Colonic mucosa (tissue), 4 donors: ENCODE measurements around the gene UBXN10. TPM values are rescaled to one million over a fixed set of nuclear protein-coding genes. Genes with fewer than 3 reads are reported as not detected.

Source experiments
- DNase-seq: peaks from one replicate; pipeline ENCODE4 v3.0.0-alpha.2; 2020
- H3K27ac ChIP-seq: fragments of 200-600 bp; one replicate; pipeline ENCODE4 v1.8.0; 2021
- H3K27me3 ChIP-seq: fragments of 200-600 bp; one replicate; pipeline ENCODE4 v1.8.0; 2021
- H3K36me3 ChIP-seq: fragments of 200-600 bp; one replicate; pipeline ENCODE4 v1.8.0; 2021
- H3K4me1 ChIP-seq: fragments of 200-600 bp; one replicate; pipeline ENCODE4 v1.8.0; 2021; ENCODE audit warnings: mild to moderate bottlenecking
- H3K4me3 ChIP-seq: fragments of 200-600 bp; one replicate; pipeline ENCODE4 v1.8.0; 2021
- H3K9ac ChIP-seq, 2 donors: one replicate each; pipeline ENCODE4 v1.7.0; 2013; ENCODE audit warnings: control low read depth in 2 of 2, low read depth in 2 of 2, low read length in 2 of 2
- H3K9me3 ChIP-seq: fragments of 200-600 bp; one replicate; pipeline ENCODE4 v1.8.0; 2021
- CTCF ChIP-seq: fragments of 200-600 bp; IDR thresholded peaks from one replicate; pipeline ENCODE4 v1.8.0; 2022; ENCODE audit warnings: antibody characterized with exemption, mild to moderate bottlenecking
- intact Hi-C: fragments of 100-400 bp; cut with DNase I; formaldehyde crosslinking; loops from one replicate; pipeline ENCODE4 v1.14.1; 2022
- total RNA-seq, 2 donors: library from RNA; stranded (reverse); fragmentation: NEBNext Ultra II Directional in 1 of 2; extraction: Animal tissue kit (Norgen Biotek cat#: 25700) in 1 of 2; gene quantifications; one replicate each; pipeline ENCODE4 v1.2.1, GENCODE V29; 2021
- donor health status: healthy.
- donor health status: DM: no; HTN: no; CAD: no.
- donor health status: DM: no; HTN: no; CAD: no.

UBXN10 gene
- total RNA-seq, 2 donors from 2014 or later: 3.3 to 3.5 TPM

GRCh38 chr1:20190256-20191160, 4.6 kb downstream of the UBXN10 start:
- Histone ChIP-seq H3K4me1 (peaks cover 18% of the 10 kb centered on the region), H3K9ac (no peak overlapping the region), H3K27ac (no peak overlapping the region), H3K9me3 (no peaks in the 10 kb centered on the region), H3K27me3 (no peaks in the 10 kb centered on the region), H3K36me3 (no peaks in the 10 kb centered on the region), H3K4me3 (no peak overlapping the region)
- TF ChIP-seq CTCF: no peak
- intact Hi-C loops: no loop called here
- DNase-seq: no peak

GRCh38 chr1:20191266-20191825, 5.5 kb downstream of the UBXN10 start:
- H3K36me3 ChIP-seq: no peaks in the 10 kb centered on the region
- no peaks in the 10 kb centered on the region for H3K9me3 ChIP-seq
- H3K27ac ChIP-seq: no peak overlapping the region
- no peak overlapping the region for H3K4me3 ChIP-seq
- no peak for DNase-seq
- H3K4me1 ChIP-seq: peaks cover 18% of the 10 kb centered on the region
- intact Hi-C loops: no loop called here
- no peak overlapping the region for H3K9ac ChIP-seq
- TF ChIP-seq CTCF: no peak
- no peaks in the 10 kb centered on the region for H3K27me3 ChIP-seq

- no peak overlapping the region for H3K27ac ChIP-seq
- DNase-seq: no peak
- no peaks in the 10 kb centered on the region for H3K36me3 ChIP-seq
- peaks cover 12% of the 10 kb centered on the region for H3K4me1 ChIP-seq
- no peak overlapping the region for H3K4me3 ChIP-seq
- H3K27me3 ChIP-seq: no peaks in the 10 kb centered on the region
- H3K9ac ChIP-seq: no peak overlapping the region
- TF ChIP-seq CTCF: no peak
- intact Hi-C loops: no loop called here
- H3K9me3 ChIP-seq: no peaks in the 10 kb centered on the region
Observed at GRCh38 chr1:20192364-20192763, 6.5 kb downstream of the UBXN10 start.

GRCh38 chr1:20192871-20193411, 7.0 kb downstream of the UBXN10 start:
- intact Hi-C loops: no loop called here
- Histone ChIP-seq H3K4me3 (no peak overlapping the region), H3K4me1 (peaks cover 9% of the 10 kb centered on the region), H3K27ac (no peak overlapping the region), H3K36me3 (no peaks in the 10 kb centered on the region), H3K9ac (no peak overlapping the region), H3K27me3 (no peaks in the 10 kb centered on the region), H3K9me3 (no peaks in the 10 kb centered on the region)
- no peak for DNase-seq
- TF ChIP-seq CTCF: no peak

GRCh38 chr1:20194224-20194623, 8.3 kb downstream of the UBXN10 start:
- Histone ChIP-seq H3K36me3 (no peaks in the 10 kb centered on the region), H3K9me3 (no peaks in the 10 kb centered on the region), H3K4me1 (peaks cover 9% of the 10 kb centered on the region), H3K9ac (no peak overlapping the region), H3K27me3 (no peaks in the 10 kb centered on the region), H3K27ac (peak overlapping the region; percentile 22), H3K4me3 (no peak overlapping the region)
- intact Hi-C loops: no loop called here
- TF ChIP-seq CTCF: no peak
- no peak for DNase-seq
